MCF 10A (cell line): ENCODE measurements around the gene PSMD14. TPM values are rescaled to one million over a fixed set of nuclear protein-coding genes. Genes with fewer than 3 reads are reported as not detected.
A peak's percentile ranks its signal among the peaks of the same experiment; 100 is the strongest.

Experiments used
- BruUV-seq: library from RNA; stranded (reverse); fragments of 400-500 nt; replicated peaks from 2 replicates; lab custom pipeline; 2021; lab: Mats Ljungman, UMichigan
- CTCF ChIA-PET: fragments of 300-600 bp; sonication (Branson Sonifier 250); formaldehyde crosslinking; extraction: SDS; loops from one replicate; lab custom pipeline; 2021; ENCODE audit warnings: antibody characterized with exemption, inconsistent platforms; lab: Yijun Ruan, JAX
- POLR2A ChIA-PET: fragments of 300-600, 350-650 bp; sonication (Branson Sonifier 250); formaldehyde crosslinking; extraction: SDS; loops from one replicate; lab custom pipeline; 2020; ENCODE audit warnings: antibody characterized with exemption, inconsistent platforms; lab: Yijun Ruan, JAX
- DNase-seq: peaks from one replicate; pipeline ENCODE4 v3.0.0-alpha.2; 2018; ENCODE audit not compliant: unreplicated experiment
- H3K27ac Mint-ChIP-seq: one replicate; pipeline ENCODE4 v1.8.0; 2022; ENCODE audit warnings: mild to moderate bottlenecking, low read depth, mixed read lengths; ENCODE audit not compliant: unreplicated experiment
- H3K27me3 Mint-ChIP-seq: one replicate; pipeline ENCODE4 v1.8.0; 2022; ENCODE audit warnings: mixed read lengths; ENCODE audit not compliant: insufficient read depth, unreplicated experiment
- H3K36me3 Mint-ChIP-seq: one replicate; pipeline ENCODE4 v1.8.0; 2022; ENCODE audit warnings: mild to moderate bottlenecking, moderate library complexity, mixed read lengths; ENCODE audit not compliant: insufficient read depth, unreplicated experiment
- H3K4me1 Mint-ChIP-seq: one replicate; pipeline ENCODE4 v1.8.0; 2022; ENCODE audit warnings: mixed read lengths; ENCODE audit not compliant: insufficient read depth, unreplicated experiment
- H3K4me3 Mint-ChIP-seq: one replicate; pipeline ENCODE4 v1.8.0; 2022; ENCODE audit warnings: mild to moderate bottlenecking, moderate library complexity, mixed read lengths; ENCODE audit not compliant: unreplicated experiment
- H3K9me3 Mint-ChIP-seq: one replicate; pipeline ENCODE4 v1.8.0; 2022; ENCODE audit warnings: mixed read lengths; ENCODE audit not compliant: unreplicated experiment
- CTCF ChIP-seq: fragments of 200-600 bp; IDR thresholded peaks from one replicate; pipeline ENCODE4 v1.8.0; 2022; ENCODE audit warnings: antibody characterized with exemption, mild to moderate bottlenecking; ENCODE audit not compliant: unreplicated experiment
- intact Hi-C: fragments of 100-400 bp; cut with micrococcal nuclease; formaldehyde crosslinking; loops from 2 replicates; pipeline ENCODE4 v1.14.1; 2022
- total RNA-seq: library from RNA; stranded (reverse); gene quantifications from 2 replicates; pipeline ENCODE4 v1.2.3, GENCODE V29; 2022

The PSMD14 gene
- total RNA-seq, 1 experiment from 2014 or later, result 130 TPM

- ChIA-PET POLR2A (interaction anchor here (0.6 kb wide), 1 partner anchor 128 kb away, joined by 3 read pairs; the partner anchor contains the start of gene PSMD14), CTCF (interaction anchor here (0.5 to 0.7 kb wide), 2 partner anchors 9 to 720 kb away, joined by 3 to 5 read pairs; no protein-coding TSS in a partner anchor)
- no TSS peak for BruUV-seq
- H3K27ac Mint-ChIP-seq, result no peak overlapping the region
- intact Hi-C loops, result no loop called here
- DNase-seq, result peak; percentile 68
- no peak for TF ChIP-seq CTCF
- no peaks in the 10 kb centered on the region for H3K36me3 Mint-ChIP-seq
- H3K9me3 Mint-ChIP-seq, result no peaks in the 10 kb centered on the region
- no peaks in the 10 kb centered on the region for H3K27me3 Mint-ChIP-seq
- no peaks in the 10 kb centered on the region for H3K4me1 Mint-ChIP-seq
- no peak overlapping the region for H3K4me3 Mint-ChIP-seq
These were observed 128.2 kb downstream of the PSMD14 start for GRCh38 chr2:161436411-161436810.

GRCh38 chr2:161438598-161438997 is 130.4 kb downstream of the PSMD14 start:
- POLR2A ChIA-PET, result interaction anchor here (0.7 kb wide), 1 partner anchor 1586 kb away, joined by 3 read pairs; no protein-coding TSS in a partner anchor
- intact Hi-C loops, result no loop called here
- Mint-ChIP-seq H3K4me3 (no peak overlapping the region), H3K4me1 (no peaks in the 10 kb centered on the region), H3K27ac (no peak overlapping the region), H3K9me3 (no peaks in the 10 kb centered on the region), H3K36me3 (no peaks in the 10 kb centered on the region), H3K27me3 (no peaks in the 10 kb centered on the region)
- no peak for DNase-seq
- BruUV-seq, result no TSS peak
- CTCF ChIA-PET, result no interaction called here
- TF ChIP-seq CTCF, result no peak

GRCh38 chr2:161445097-161445496 is 136.9 kb downstream of the PSMD14 start:
- CTCF ChIA-PET, result interaction anchor here (0.6 to 0.7 kb wide), 3 partner anchors 9 to 594 kb away, joined by 3 to 5 read pairs (median 3); no protein-coding TSS in a partner anchor
- Mint-ChIP-seq H3K9me3 (no peaks in the 10 kb centered on the region), H3K27me3 (no peaks in the 10 kb centered on the region), H3K4me1 (no peaks in the 10 kb centered on the region), H3K36me3 (no peaks in the 10 kb centered on the region), H3K27ac (no peak overlapping the region), H3K4me3 (no peak overlapping the region)
- TF ChIP-seq CTCF, result no peak
- no TSS peak for BruUV-seq
- no peak for DNase-seq
- POLR2A ChIA-PET, result no interaction called here
- intact Hi-C loops, result no loop called here

GRCh38 chr2:161448431-161448830 is 140.2 kb downstream of the PSMD14 start:
- intact Hi-C loops, result no loop called here
- H3K27me3 Mint-ChIP-seq, result no peaks in the 10 kb centered on the region
- H3K36me3 Mint-ChIP-seq, result no peaks in the 10 kb centered on the region
- POLR2A ChIA-PET, result interaction anchor here (0.6 kb wide), 1 partner anchor 1810 kb away, joined by 3 read pairs; no protein-coding TSS in a partner anchor
- CTCF ChIA-PET, result interaction anchor here (1.0 kb wide), 1 partner anchor 21 kb away, joined by 3 read pairs; no protein-coding TSS in a partner anchor
- no peak overlapping the region for H3K27ac Mint-ChIP-seq
- TF ChIP-seq CTCF, result no peak
- no peaks in the 10 kb centered on the region for H3K4me1 Mint-ChIP-seq
- no peak overlapping the region for H3K4me3 Mint-ChIP-seq
- H3K9me3 Mint-ChIP-seq, result no peaks in the 10 kb centered on the region
- no TSS peak for BruUV-seq
- no peak for DNase-seq

Other genes with a start within 250 kb of the PSMD14 start
- gene TANK, start 148.0 kb upstream of the PSMD14 start, total RNA-seq, result 62.0 and 79.6 TPM in 2 replicates
- gene TBR1, start 107.9 kb downstream of the PSMD14 start, total RNA-seq, result 0.12 and 0.26 TPM in 2 replicates